ENCODE results near the gene BAIAP2L1.

BAIAP2L1 gene

DNA sequence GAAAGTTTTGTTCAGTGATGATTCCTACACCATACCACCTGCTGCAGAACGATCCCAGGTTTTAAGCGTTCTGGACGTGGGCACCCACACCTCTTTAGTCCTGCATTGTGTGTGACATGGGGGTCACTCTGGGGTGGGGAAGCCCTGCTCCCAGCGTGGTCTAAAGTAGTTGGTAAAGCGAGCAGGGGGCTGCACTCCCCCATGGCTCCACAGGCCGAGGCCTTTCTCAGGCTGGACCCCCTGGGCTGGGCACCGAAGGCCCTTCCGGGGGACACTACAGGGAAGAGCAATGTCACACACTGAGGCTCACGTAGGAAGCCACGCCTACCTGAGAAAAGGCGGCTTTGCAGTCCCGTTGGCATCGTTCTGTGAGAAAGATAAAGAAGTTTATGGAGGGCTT is 107.1 kb downstream of the BAIAP2L1 start:
- no peak for DNase-seq (ENCODE audit: low spot score)

DNA sequence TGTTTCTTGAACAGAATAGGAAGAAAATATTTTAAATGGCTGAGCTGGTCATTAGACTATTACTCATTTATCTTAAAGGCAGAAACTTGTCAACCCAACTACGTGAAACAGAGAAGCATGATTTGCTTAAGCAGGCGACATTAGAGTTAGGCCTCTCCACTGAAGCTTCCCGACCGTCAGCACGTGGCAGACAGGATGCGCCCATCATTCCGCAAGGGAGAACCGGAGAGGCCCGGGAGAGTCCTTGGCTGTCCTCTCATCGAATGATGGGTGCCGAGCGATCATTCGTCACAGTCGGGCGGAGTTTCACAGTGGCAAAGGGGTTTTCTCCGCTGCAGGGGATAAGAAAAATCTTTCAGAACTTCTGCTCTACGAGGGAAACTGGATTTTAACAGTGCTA is 107.6 kb downstream of the BAIAP2L1 start:
- no peak for DNase-seq (ENCODE audit: low spot score)

DNA sequence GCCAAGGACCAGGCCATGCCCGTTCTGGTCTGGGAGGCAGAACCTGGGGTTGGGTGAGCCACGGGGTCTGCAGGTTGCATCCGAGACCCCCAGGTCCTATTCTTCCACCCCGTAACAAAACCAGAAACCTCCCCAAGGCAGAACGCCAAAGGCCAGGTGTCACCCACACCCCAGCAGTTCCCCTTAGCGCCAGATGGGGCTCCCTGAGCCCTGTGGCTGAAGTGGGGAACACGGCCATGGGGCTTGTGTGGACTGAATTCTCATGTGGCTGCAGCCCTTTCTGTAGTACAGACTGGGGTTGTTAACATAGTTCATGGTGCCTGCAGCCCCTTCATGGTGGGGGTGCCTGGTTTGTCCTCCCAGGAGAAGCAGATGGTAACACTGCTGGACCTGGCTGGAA is 109.2 kb downstream of the BAIAP2L1 start:
- no peak for DNase-seq (ENCODE audit: low spot score)

DNA sequence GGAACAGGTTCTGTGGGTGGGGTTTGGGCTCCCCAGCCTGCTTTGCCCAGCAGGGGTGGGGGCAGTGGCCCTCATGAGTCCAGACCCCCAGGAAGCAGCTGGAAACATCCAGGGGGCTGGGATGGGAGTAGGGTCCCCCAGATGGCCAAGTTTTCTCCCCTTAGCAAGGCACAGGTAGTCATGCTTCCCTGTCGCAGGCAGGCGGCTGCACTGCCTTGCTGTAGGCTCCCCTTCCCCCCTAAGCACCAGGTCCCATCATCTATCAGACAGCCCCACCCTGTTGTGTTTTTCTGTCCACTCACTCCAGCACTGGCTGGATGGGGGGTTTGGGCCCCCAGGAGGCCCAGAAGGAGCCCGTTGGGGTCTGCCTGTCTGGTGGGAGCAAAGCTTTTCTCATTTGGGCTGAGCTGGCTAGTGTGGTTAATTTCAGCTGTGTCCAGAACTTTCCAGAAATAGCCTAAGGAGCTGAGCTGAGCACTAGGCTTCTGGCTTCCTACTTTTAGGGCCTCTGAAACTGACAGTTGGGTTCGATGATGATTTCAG is 111.5 kb downstream of the BAIAP2L1 start:
- no peak for DNase-seq (ENCODE audit: low spot score)

DNA sequence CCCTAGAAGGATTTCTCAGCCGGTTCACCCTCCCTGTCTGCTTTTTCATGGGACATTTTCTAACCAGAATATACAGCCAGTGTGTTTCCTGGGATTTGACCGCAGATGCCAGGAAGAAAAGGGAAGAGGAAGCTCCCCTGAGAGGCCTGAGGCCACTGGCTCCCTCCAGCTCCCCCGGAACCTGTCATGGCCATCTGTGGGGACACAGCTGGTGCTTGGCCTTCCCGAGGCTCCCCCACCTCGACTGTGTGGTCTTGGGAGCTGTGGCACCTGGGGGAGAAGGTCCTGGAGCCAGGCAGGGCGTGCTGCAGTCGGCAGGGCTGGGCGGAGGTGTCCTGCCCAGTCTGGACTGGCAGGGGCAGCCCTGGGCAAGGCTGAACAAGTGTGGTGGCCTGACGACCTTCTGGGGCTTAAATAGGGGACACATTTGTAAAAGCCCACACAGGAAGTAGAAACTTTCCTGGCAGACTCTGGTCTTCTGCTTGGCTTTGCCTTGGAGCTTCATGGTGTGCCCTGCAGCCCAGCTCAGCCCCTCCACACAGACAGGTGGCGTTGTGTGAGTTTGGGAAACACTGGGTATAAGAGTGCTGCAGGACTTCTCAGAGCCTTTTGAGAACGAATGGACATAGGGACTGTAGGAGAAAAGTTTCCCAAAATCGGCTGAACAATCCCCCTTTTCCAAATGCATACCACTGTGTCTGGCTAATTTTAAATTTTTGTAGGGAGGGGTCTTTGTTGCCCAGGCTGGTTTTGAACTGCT is 112.6 kb downstream of the BAIAP2L1 start:
- no peak for DNase-seq (ENCODE audit: low spot score)

DNA sequence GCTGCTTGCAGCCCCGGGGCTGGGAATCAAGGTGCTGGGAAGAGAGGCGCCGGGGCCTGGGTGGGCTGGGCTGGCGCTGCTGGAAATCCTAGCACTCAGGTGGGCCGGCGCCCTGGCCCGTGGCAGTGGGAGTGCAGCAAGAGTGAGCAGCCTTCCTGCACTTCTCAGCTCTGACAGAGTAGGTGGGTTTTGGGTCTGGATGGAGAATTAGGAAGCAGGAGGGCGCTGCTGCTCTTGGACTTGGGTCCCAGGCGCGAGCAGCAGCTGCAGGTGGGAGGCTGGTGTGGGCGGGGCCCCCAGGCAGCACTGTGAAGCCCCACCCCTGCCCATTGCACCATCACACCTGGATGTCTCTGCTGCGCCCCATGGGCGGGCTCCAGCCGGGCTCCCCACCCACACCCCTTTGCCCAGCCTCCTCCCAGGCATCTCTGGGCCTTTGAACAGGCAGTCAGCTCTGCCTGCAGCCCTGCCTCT is 113.4 kb downstream of the BAIAP2L1 start:
- DNase-seq (ENCODE audit: low spot score), result no peak

DNA sequence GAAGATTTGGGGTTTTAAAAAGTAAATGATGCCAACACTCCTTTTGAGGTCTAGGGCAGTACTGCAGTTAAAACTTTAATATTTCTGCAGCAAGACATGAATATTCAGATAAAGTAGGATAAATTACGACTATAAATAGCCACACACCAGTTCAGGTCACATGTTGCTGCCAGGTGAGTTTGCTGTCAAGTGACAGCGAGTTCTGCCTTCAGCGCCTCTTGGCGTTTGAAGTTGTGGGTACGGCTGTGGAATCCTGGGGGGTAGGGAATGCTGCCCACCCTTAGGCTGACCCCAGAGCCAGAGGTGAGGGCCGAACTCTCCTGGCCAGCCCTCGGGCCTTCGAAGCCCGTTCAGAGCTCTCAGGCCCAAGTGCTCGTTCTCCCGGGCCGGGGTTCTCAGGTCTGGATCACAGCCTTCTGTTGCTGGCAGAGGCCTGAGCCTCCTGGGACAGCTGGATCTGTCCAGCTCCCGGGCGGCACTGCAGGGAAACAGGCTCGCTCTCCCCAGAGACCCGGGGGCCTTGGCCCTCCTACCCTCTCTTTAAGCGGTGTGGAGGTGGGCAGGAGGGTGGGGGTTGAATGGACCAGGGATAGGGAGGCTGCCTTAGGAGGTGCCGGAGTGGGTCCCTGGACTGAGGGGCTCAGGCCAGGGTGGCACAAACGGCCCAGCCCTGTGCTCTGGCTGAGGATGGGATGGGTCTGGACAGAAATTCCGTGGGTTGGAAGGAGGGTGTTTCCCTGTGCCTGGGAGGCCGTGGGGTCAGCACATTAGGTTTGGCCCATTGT is 114.0 kb downstream of the BAIAP2L1 start:
- no peak for DNase-seq (ENCODE audit: low spot score)

DNA sequence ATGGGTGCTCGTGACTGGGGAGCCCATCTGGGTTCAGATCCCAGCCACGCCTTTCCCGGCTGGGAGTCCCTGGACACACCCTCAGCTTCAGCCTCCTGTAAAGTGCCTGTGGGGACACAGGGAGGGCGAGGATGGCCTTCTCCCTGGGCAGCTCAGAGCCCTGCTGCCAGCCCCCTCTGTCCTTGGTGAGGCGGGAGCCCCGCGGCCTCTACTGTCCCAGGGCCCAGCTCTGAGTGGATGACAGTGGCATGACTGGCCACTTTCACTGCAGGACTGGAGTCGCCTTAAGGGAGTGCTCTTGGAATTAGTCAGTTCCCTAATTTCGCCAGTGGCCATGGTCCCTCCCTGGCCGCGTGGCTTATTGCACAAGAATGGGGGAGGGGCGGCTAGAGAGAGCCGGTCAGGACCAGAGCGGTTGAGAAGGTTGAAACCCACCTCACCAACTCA is 114.8 kb downstream of the BAIAP2L1 start:
- peak; percentile 73 for DNase-seq (ENCODE audit: low spot score)

DNA sequence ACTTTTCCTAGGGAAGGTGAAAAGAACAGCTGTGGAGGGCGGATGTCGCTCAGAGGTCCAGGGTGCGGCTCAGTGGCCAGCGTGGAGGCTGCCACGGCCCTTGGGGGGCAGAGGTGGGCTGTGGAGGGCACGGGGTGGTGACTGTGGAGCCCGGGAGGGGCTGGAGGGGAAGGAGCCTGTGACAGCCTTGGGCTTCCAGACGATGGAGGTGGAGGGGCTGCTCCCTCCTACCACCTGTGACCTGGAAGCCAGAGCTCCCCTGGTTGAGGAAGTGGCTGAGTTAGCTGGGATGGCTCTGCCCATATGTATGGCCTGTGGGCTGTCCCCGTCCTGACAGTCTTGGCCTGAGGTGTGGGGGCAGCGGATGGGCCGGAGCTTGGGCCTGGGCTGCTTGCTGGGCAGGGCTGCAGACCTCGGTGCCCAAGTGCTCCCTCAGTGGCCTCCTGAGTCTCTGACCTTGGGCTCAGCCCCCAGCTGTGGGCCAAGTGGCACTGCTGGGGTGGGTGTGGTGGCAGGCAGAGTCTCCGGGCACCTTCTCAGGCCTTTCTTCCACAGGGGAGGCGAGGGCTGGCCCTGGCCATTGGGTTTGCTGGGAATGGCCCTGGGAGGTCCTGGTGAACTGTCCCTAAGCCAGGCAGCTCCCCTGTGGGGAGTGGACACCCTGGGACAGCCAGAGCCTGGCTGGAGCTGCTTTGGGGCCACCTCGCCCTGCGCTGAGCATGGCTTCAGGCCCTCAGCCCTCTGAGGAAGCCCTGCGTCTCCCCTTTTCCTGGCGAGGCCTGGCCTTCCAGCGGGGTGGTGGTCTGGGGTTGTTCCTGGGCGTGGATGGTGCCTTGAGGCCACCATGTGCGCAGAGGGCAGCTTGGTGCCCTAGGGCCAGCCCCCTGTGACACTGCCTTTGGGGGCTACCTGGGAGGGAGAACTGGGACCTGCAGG is 115.5 kb downstream of the BAIAP2L1 start:
- DNase-seq (ENCODE audit: low spot score), result no peak

DNA sequence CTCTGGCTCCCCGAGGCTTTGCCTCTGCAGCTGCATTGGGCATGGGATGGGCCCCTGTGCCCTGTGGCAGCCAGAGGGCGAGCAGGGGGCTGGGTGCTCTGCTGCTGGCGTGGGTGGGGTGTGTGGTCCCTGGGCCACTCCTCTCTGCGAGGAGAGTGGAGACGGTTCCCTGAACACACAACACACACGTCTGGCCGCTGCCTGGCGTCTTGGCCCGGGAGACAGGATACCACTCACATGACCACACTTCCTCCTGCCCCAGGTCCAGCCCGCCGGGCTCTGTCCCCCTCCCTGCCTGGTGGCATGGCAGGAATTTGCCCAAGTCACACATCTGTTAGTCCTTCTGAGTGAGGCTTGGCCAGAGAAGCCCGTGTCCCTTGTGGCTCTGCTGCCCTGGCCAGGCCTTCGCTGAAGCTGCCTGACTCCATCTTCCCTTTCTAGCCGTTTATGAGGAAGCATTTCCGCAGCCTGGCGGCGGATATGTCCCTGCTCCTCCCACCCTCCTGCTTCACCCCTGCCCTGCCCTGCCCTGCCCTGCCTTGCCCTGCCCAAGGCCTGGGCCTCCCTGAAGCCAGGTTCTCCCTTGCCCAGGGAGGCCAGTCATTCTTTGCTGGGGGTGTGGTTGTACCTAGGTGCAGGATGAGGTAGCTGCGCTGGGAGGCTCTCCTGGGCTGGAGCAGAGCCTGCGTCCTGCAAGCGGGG is 116.4 kb downstream of the BAIAP2L1 start:
- DNase-seq (ENCODE audit: low spot score), result peak; percentile 85

DNA sequence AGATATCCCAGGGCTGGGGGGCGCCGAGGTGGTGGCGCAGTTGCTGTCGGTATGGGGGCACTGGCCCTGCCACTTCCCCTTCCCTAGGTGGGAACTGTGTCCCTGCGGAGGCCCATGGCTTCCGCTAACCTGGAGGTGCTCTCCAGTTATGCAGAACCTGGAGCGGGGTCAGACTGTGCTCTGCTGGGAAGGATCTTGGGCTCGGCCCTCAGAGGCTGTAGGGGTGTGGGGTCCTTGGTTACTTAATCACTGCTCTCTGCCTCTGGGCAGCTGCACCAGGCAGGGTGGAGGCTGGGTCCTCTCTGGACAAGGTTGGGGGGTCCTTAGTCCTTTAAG is 117.0 kb downstream of the BAIAP2L1 start:
- no peak for DNase-seq (ENCODE audit: low spot score)

DNA sequence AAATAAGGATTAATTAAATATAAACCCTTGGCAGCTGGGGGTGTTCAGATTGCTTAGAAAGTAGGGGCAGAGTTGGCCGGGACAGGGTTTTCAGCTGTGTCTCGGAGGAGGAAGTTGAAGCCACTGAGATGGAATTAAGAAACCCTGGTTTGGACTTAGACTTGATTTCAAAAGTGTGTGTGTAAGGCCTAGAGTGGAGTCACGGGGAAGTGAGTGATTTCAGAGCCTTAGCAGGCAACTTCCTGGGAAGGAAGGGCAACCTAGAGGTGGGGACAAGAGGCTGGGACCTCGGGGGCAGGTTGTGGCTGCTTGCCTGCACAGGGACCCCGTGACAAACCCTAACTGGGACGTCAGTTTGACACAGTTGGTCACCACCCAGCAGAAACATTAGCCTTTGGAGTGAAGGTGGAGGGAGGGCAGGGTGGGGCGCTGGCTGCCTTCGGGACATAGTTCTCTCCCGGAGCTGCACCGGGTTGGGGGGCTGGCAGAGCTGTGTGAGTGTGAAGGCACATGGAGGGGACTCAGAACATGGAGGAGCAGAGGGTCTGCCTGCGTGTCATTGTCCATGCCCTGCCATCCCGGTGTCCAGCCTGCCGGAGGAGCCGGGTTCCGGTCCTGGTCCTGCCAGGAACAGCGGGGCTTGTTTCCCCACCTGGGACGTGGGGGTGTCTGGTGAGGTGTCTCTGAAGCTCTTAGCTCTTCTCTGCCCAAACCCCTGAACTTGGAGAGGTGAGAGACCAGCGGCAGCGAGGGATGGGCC is 117.6 kb downstream of the BAIAP2L1 start:
- peak; percentile 48 for DNase-seq (ENCODE audit: low spot score)

DNA sequence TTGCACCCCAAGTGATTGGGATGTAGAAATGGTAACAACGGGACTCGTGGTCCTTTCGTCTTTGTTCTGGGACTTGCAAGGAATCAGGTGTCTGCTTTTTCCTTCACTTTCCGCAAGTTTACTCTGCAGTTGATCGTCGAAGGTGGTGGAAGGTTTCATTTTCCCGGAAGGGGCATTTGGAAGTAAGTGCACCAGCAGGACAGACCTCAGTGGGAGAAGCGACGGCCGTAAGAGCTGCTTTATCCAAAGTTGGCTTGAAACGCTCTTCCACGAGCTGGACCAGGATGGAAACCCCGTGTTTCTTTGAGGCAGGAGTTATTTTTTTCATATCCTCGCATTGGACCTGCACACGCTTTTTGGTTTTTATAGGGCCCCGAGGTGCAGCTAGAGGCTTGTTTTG is 118.2 kb downstream of the BAIAP2L1 start:
- DNase-seq (ENCODE audit: low spot score), result no peak

DNA sequence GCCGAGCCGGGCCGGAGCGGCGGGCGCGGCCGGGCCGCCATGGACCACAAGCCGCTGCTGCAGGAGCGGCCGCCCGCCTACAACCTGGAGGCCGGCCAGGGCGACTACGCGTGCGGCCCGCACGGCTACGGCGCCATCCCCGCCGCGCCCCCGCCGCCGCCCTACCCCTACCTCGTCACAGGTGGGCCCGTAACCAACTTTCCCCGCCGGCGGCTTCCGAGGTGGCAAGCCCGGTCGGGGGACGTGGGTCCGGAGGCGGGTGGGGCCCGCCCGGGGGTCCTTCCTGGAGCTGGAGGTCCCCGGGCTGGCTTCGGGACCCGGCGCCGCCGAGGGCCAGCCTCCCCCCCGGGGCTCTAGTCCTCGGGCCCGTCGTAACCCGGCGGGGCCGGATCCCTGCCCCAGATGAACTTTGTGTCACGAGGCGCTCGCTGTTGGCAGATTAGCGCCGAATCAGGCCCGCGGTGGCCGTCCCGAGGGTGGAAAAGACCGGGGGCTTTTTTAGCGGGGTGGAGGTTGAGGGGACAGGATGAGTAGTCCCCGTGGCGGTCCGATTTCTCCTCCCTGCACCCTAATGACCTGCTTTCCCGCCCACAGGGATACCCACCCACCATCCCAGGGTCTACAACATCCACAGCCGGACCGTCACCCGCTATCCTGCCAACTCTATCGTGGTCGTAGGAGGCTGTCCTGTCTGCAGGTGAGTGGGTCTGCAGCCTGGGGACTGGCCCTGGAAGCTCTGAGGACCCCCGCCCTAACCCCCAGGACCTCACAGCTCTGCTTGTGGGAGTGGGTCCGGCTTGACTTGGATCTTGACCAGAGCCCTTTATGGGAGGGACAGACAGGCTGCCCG is 118.9 kb downstream of the BAIAP2L1 start:
- DNase-seq (ENCODE audit: low spot score), result peak; percentile 31

DNA sequence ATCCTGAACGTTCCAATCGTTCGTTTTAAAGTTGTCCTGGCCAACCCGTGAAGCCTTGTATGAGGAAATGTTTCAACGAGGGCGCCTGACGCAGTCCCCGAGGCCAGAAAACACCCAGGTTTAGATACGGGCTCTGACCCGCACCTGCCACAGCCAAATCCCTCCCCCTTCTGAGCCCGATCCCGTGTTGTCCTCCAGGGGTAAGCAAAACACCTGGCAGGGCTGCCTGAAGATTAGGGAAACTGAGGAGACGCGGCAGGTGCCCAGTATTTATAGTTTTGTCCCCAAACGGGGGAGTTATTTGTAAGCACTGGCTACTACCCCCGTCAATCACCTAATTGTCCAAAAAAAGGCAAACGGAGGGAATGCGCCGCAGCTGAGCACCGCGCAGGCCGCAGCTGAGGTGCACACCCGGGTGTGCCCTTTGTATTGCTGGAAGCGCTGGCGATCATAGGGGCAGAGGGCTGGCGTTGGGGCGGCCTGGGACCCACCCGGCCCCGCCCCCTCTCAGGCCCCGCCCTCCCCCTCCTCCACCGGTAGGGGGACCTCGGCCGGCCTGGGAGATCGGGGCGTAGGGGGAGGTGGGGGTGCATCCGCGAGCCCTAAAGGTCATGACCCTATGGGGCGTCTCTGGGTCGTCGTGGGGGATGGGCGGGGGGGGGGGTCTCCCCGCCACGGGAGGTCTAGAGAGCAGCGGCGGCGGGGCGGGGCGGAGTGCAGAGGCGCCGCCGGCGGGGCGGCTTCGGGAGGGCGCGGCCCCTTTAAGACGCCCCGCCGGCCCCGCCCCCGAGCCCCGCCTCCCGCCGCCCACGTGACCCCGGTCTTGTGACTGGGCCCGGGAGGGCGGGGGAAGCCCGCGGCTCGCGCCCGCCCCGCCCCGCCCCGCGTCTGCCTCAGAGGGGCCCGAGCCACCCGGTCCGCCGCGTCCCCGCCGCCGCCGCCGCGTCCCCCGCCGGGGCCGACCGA is 119.8 kb downstream of the BAIAP2L1 start, which contains the start of gene BRI3:
Gene BRI3 (plus strand): TSS at position 896 of the 966 bp plus-strand sequence. CDS start 110 bp downstream, outside the sequence.
- DNase-seq (ENCODE audit: low spot score), result peak; percentile 97

DNA sequence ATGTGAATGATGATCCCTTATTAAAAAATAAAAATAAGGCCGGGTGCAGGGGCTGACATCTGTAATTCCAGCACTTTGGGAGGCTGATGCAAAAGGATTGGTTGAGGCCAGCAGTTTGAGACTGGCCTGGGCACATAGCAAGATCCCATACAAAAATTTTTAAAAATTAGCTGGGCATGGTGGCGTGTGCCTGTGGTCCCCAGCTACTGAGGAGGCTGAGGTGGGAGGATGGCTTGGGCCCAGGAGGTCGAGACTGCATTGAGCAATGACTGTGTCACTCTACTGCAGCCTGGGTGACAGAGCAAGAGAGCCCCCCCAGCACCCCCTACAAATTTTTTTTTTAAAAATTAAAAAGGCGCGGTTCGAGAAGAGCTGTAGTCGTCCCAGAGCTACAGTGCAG is 120.6 kb downstream of the BAIAP2L1 start:
- no peak for DNase-seq (ENCODE audit: low spot score)

DNA sequence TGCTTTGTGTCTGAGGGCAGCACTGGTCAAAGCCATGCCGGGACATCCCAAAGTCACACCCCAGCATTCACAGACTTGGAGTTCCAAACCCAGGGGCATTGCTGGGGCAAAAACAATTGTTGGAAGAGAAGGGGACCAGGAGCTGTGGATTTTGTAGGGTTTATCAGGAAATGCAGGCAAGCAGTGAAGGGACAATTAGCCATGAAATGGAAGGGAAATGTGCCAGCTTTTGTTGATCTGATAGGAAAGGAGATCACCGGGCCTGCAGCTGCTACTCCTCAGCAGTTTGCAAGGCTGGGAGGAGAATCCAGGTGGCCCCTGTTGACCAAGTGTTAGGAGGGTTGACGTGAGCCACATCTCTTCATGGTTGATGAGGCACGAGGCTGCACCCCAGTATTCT is 122.0 kb downstream of the BAIAP2L1 start:
- DNase-seq (ENCODE audit: low spot score), result no peak

DNA sequence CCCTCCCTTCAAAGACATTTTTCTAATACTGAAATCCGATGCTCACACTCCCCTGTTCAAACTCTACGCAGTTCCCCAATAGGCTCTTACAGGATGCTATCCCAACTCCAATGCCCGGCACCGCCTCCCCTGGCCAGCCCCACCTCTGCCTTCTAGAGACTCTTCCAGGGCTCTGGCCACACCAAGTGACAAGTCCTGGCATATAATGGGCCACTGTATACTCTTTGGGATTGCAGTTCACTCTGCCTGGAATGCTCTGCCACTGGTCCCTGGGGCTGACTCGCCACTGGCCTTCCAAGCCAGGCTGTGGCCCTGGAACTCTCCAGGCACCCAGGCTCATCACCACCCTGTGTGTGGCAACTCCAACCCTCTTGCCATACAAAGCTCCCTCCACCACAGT is 122.5 kb downstream of the BAIAP2L1 start:
- DNase-seq (ENCODE audit: low spot score), result peak; percentile 25
